Endothelial cell of umbilical vein (primary cell): ENCODE measurements around the gene FGF3. TPM values are rescaled to one million over a fixed set of nuclear protein-coding genes. Genes with fewer than 3 reads are reported as not detected.

Experiments used
- BruUV-seq: library from RNA; stranded (reverse); fragments of 400-500 nt; replicated peaks from 2 replicates; lab custom pipeline; 2021; lab: Mats Ljungman, UMichigan
- CTCF ChIA-PET: fragments of 300-600, 350-600 bp; sonication (Branson Sonifier 250); formaldehyde crosslinking; loops from one replicate; lab custom pipeline; 2021; ENCODE audit warnings: antibody characterized with exemption, inconsistent platforms; lab: Charles Lee
- POLR2A ChIA-PET: fragments of 300-600, 350-600 bp; sonication (Branson Sonifier 250); formaldehyde crosslinking; loops from one replicate; lab custom pipeline; 2021; ENCODE audit warnings: antibody characterized with exemption, inconsistent platforms; lab: Charles Lee
- DNase-seq: peaks from one replicate; pipeline ENCODE4 v3.0.0-alpha.2; 2011; ENCODE audit warnings: low read depth, low spot score
- FAIRE-seq: peaks from 2 replicates; lab custom pipeline; 2011; peaks lifted over from hg19 to GRCh38; lab: Jason Lieb, UNC
- H2AFZ ChIP-seq: 2 replicates; pipeline ENCODE4 v1.6.0; 2012; ENCODE audit warnings: low read depth, low read length, control low read depth, inconsistent platforms
- H3K27ac ChIP-seq: 2 replicates; pipeline ENCODE4 v1.5.1; 2011; ENCODE audit warnings: low read depth, mild to moderate bottlenecking, control low read depth, low read length, moderate library complexity; ENCODE audit not compliant: insufficient read depth
- H3K27me3 ChIP-seq, 2 experiments: 2 replicates each; pipeline versions ENCODE4 v1.6.0 to v1.6.1; 2011; ENCODE audit warnings: low read length in 2 of 2, mixed read lengths in 1 of 2; ENCODE audit not compliant: control insufficient read depth in 2 of 2, insufficient read depth in 2 of 2
- H3K36me3 ChIP-seq, 2 experiments: 2 replicates in 1 of 2; 3 replicates in 1 of 2; pipeline ENCODE4 v1.5.1; 2011; ENCODE audit warnings: low read length in 2 of 2, mild to moderate bottlenecking in 1 of 2, moderate library complexity in 1 of 2; ENCODE audit not compliant: control insufficient read depth in 2 of 2, insufficient read depth in 2 of 2; ENCODE audit errors: extremely low read depth in 1 of 2
- H3K4me1 ChIP-seq: 3 replicates; pipeline ENCODE4 v1.5.1; 2011; ENCODE audit warnings: mild to moderate bottlenecking, low read length; ENCODE audit not compliant: control insufficient read depth, insufficient read depth; ENCODE audit errors: extremely low read depth
- H3K4me2 ChIP-seq: 2 replicates; pipeline ENCODE4 v1.6.1; 2011; ENCODE audit warnings: low read length, control low read depth, mixed read lengths; ENCODE audit not compliant: insufficient read depth
- H3K4me3 ChIP-seq, 3 experiments: fragments of 200-600 bp in 1 of 3; sonication (generic), shearing (Covaris generic) in 1 of 3; replicated peaks in 1 of 3; 2 replicates each; pipeline ENCODE4 v1.5.1; 2011 to 2016; ENCODE audit warnings: control low read depth in 3 of 3, low read length in 3 of 3, mild to moderate bottlenecking in 2 of 3, inconsistent platforms in 1 of 3, low read depth in 1 of 3, moderate library complexity in 1 of 3; ENCODE audit not compliant: insufficient read depth in 1 of 3
- H3K79me2 ChIP-seq: 2 replicates; pipeline ENCODE4 v1.6.0; 2012; ENCODE audit warnings: low read length, inconsistent platforms; ENCODE audit not compliant: control insufficient read depth, insufficient read depth
- H3K9ac ChIP-seq: replicated peaks from 2 replicates; pipeline ENCODE3; 2011; ENCODE audit warnings: low read length, control low read depth; ENCODE audit not compliant: insufficient read depth; ENCODE audit errors: extremely low read depth
- H3K9me1 ChIP-seq: replicated peaks from 3 replicates; pipeline ENCODE4 v1.6.0; 2011; ENCODE audit warnings: mild to moderate bottlenecking, low read length; ENCODE audit not compliant: control insufficient read depth, insufficient read depth; ENCODE audit errors: extremely low read depth
- H3K9me3 ChIP-seq: replicated peaks from 2 replicates; pipeline ENCODE4 v1.5.1; 2012; ENCODE audit warnings: low read length, inconsistent platforms; ENCODE audit not compliant: control insufficient read depth, insufficient read depth
- H4K20me1 ChIP-seq: replicated peaks from 2 replicates; pipeline ENCODE3; 2011; ENCODE audit warnings: mild to moderate bottlenecking, low read length; ENCODE audit not compliant: control insufficient read depth, insufficient read depth; ENCODE audit errors: extremely low read depth
- EZH2 ChIP-seq: IDR thresholded peaks from 2 replicates; pipeline ENCODE4 v1.6.1; 2012; ENCODE audit warnings: borderline replicate concordance, low read depth, mild to moderate bottlenecking, moderate library complexity, low read length, inconsistent platforms; ENCODE audit not compliant: severe bottlenecking
- FOS ChIP-seq: IDR thresholded peaks from 2 replicates; pipeline ENCODE4 v1.6.1; 2011; ENCODE audit warnings: mild to moderate bottlenecking, low read length, moderate library complexity, borderline replicate concordance; ENCODE audit not compliant: insufficient read depth
- GATA2 ChIP-seq: IDR thresholded peaks from 2 replicates; pipeline ENCODE4 v1.7.0; 2011; ENCODE audit warnings: low read depth, mild to moderate bottlenecking, moderate library complexity, mixed read lengths, low read length; ENCODE audit not compliant: insufficient read length, insufficient read depth
- JUN ChIP-seq: IDR thresholded peaks from 2 replicates; pipeline ENCODE4 v1.6.1; 2011; ENCODE audit warnings: borderline replicate concordance, low read depth; ENCODE audit not compliant: insufficient read length, insufficient read depth
- MYC ChIP-seq: IDR thresholded peaks from one replicate; pipeline ENCODE4 v1.6.1; 2011; ENCODE audit warnings: mild to moderate bottlenecking, low read depth, low read length
- POLR2A ChIP-seq: IDR thresholded peaks from 2 replicates; pipeline ENCODE4 v1.6.1; 2012; ENCODE audit warnings: low read depth, mild to moderate bottlenecking, control low read depth, low read length
- POLR2AphosphoS5 ChIP-seq: IDR thresholded peaks from 2 replicates; pipeline ENCODE4 v1.6.1; 2012; ENCODE audit warnings: low read depth, mild to moderate bottlenecking, control low read depth, low read length, moderate library complexity; ENCODE audit not compliant: insufficient read depth
- dilution Hi-C: fragments of 300-500 bp; cut with MboI; formaldehyde crosslinking; loops from one replicate; pipeline ENCODE4 v1.15.0; 2019; ENCODE audit warnings: low sequenced_read_pairs; ENCODE audit not compliant: extremely low pct_ligation_motif_present
- intact Hi-C: fragments of 100-400 bp; cut with micrococcal nuclease; formaldehyde crosslinking; loops from one replicate; pipeline ENCODE4 v1.10.0; 2022
- polyA plus RNA-seq, 4 experiments: library from polyadenylated mRNA; depleted of rRNA in 3 of 4; stranded (reverse) in 3 of 4; unstranded in 1 of 4; fragments of >200 nt; gene quantifications; 2 replicates each; pipeline versions ENCODE4 v1.2.1 to v1.2.3, GENCODE V29; 2011 to 2012; ENCODE audit warnings: missing spikeins in 1 of 4
- total RNA-seq: library from RNA; stranded (reverse); gene quantifications from 2 replicates; pipeline ENCODE4 v1.2.3, GENCODE V29; 2021
- TF ChIP-seq, protein P1 (sequence below): IDR thresholded peaks from 2 replicates; pipeline ENCODE4 v1.6.1; 2011; ENCODE audit not compliant: insufficient read depth, insufficient read length
- TF ChIP-seq, protein P2 (sequence below), 2 donors: IDR thresholded peaks; 1 replicate in 1 of 2; 2 replicates in 1 of 2; pipeline ENCODE4 v1.5.1; 2011; ENCODE audit warnings: low read length in 2 of 2, mild to moderate bottlenecking in 2 of 2, moderate library complexity in 2 of 2, control low read depth in 1 of 2, inconsistent platforms in 1 of 2, low read depth in 1 of 2; ENCODE audit not compliant: insufficient read depth in 1 of 2; ENCODE audit errors: extremely low read depth in 1 of 2

FGF3 gene
- total and polyA plus RNA-seq, 2 donors (not counting 3 experiments of a cell fraction or from before 2014, with no cell fraction given) = not detected

DNA sequence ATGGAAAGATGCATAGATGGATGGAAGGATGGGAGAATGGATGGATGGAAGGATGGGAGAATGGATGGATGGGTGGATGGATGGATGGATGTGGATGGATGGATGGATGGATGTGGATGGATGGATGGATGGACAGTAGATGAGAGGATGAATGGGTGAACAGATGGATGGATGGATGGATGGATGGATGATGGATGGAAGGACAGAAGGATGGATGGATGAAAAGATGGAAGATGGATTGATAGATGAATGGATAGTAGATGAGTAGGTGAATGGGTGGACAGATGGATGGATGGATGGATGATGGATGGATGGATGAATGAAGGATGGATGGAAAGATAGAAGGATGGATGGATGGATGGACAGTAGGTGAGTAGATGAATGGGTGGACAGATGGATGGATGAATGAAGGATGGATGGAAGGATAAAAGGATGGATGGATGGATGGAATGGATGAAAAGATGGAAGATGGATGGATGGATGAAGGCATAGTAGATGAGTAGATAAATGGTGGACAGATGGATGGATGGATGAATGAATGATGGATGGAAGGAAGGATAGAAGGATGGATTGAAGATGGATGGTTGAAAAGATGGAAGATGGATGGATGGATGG, 15.5 kb downstream of the FGF3 start:
- ChIA-PET CTCF (interaction anchor here (1.0 to 1.2 kb wide), 2 partner anchors 118 to 119 kb away, joined by 4 to 5 read pairs; no protein-coding TSS in a partner anchor), POLR2A (no interaction called here)
- Histone ChIP-seq H3K9me3 (no peaks in the 10 kb centered on the region), H3K9me1 (no peaks in the 10 kb centered on the region), H2AFZ (no peak overlapping the region), H3K36me3 (no peaks in the 10 kb centered on the region), H4K20me1 (no peaks in the 10 kb centered on the region), H3K4me2 (no peak overlapping the region), H3K4me3 (no peak overlapping the region), H3K27me3 (peaks cover 0 to 2% of the 10 kb centered on the region in 2 experiments), H3K9ac (no peak overlapping the region), H3K4me1 (no peaks in the 10 kb centered on the region), H3K27ac (no peak overlapping the region), H3K79me2 (no peaks in the 10 kb centered on the region)
- dilution Hi-C loops (no loop called here), intact Hi-C loops (no loop called here)
- BruUV-seq = no TSS peak
- DNase-seq = no peak
- no peak for FAIRE-seq
- no peak for TF ChIP-seq POLR2AphosphoS5
- TF ChIP-seq GATA2 = no peak
- TF ChIP-seq POLR2A = no peak
- TF ChIP-seq MYC = no peak
- TF ChIP-seq, protein P1, sequence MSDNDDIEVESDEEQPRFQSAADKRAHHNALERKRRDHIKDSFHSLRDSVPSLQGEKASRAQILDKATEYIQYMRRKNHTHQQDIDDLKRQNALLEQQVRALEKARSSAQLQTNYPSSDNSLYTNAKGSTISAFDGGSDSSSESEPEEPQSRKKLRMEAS = no peak
- TF ChIP-seq, protein P2, sequence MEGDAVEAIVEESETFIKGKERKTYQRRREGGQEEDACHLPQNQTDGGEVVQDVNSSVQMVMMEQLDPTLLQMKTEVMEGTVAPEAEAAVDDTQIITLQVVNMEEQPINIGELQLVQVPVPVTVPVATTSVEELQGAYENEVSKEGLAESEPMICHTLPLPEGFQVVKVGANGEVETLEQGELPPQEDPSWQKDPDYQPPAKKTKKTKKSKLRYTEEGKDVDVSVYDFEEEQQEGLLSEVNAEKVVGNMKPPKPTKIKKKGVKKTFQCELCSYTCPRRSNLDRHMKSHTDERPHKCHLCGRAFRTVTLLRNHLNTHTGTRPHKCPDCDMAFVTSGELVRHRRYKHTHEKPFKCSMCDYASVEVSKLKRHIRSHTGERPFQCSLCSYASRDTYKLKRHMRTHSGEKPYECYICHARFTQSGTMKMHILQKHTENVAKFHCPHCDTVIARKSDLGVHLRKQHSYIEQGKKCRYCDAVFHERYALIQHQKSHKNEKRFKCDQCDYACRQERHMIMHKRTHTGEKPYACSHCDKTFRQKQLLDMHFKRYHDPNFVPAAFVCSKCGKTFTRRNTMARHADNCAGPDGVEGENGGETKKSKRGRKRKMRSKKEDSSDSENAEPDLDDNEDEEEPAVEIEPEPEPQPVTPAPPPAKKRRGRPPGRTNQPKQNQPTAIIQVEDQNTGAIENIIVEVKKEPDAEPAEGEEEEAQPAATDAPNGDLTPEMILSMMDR (IDR thresholded peaks at IDR 0.05; ENCODE audit: extremely low read depth in 1 of 2, insufficient read depth in 1 of 2, low read depth in 1 of 2, low read length in 2 of 2) = no peak
- no peak for TF ChIP-seq JUN
- no peak for TF ChIP-seq EZH2
- TF ChIP-seq FOS = no peak
